ENCODE data around the gene PLEK.
"Not testable (repeated sequence)": the region's sequence is repeated elsewhere in the genome, so short reads cannot be mapped to it uniquely, and the experiment has no call there.

Gene PLEK

GRCh38 chr2:68365087-68365486 is at the start of gene PLEK:
Gene PLEK, plus strand, starts transcription at chr2:68365282. Its CDS starts 70 bp downstream, at chr2:68365352.
- no peak for DNase-seq

GRCh38 chr2:68316111-68316510 is 49.0 kb upstream of the PLEK start:
- DNase-seq = no peak

GRCh38 chr2:68317971-68318913 is 46.8 kb upstream of the PLEK start:
- DNase-seq = no peak

GRCh38 chr2:68318914-68319397 is 46.1 kb upstream of the PLEK start:
- DNase-seq = no peak

GRCh38 chr2:68319398-68320117 is 45.5 kb upstream of the PLEK start, which contains the start of gene CNRIP1:
Gene CNRIP1, minus strand, starts transcription at chr2:68319949. Its CDS starts 549 bp downstream, at chr2:68319400.
- DNase-seq = no peak

- no peak for DNase-seq
Measured at GRCh38 chr2:68320118-68320641, 44.9 kb upstream of the PLEK start.

GRCh38 chr2:68325056-68325455 is 40.0 kb upstream of the PLEK start:
- DNase-seq = no peak

GRCh38 chr2:68328901-68329300 is 36.2 kb upstream of the PLEK start:
- no peak for DNase-seq

GRCh38 chr2:68330691-68331090 is 34.4 kb upstream of the PLEK start:
- no peak for DNase-seq

- no peak for DNase-seq
Measured at GRCh38 chr2:68333009-68333408, 32.1 kb upstream of the PLEK start.

GRCh38 chr2:68333931-68334330 is 31.2 kb upstream of the PLEK start:
- no peak for DNase-seq

GRCh38 chr2:68336192-68336591 is 28.9 kb upstream of the PLEK start:
- no peak for DNase-seq

GRCh38 chr2:68340226-68341061 is 24.6 kb upstream of the PLEK start:
- no peak for DNase-seq

GRCh38 chr2:68341062-68341329 is 24.1 kb upstream of the PLEK start:
- DNase-seq = no peak

GRCh38 chr2:68341583-68341982 is 23.5 kb upstream of the PLEK start:
- no peak for DNase-seq

- DNase-seq = no peak
Measured at GRCh38 chr2:68342470-68342869, 22.6 kb upstream of the PLEK start.

GRCh38 chr2:68344031-68344430 is 21.1 kb upstream of the PLEK start:
- DNase-seq = no peak

- DNase-seq = no peak
Measured at GRCh38 chr2:68345129-68345875, 19.8 kb upstream of the PLEK start.

GRCh38 chr2:68349091-68349490 is 16.0 kb upstream of the PLEK start:
- not testable (repeated sequence) for DNase-seq

GRCh38 chr2:68351997-68352396 is 13.1 kb upstream of the PLEK start:
- no peak for DNase-seq

- no peak for DNase-seq
Measured at GRCh38 chr2:68352651-68353391, 12.3 kb upstream of the PLEK start.

Measured in NCI-H1436 treated with DMSO at 0.1 percent for 48 hours (cell line).